Suprapubic skin (tissue), 4 donors: Measurements from ENCODE around the gene HTR2C. TPM values are rescaled to one million over a fixed set of nuclear protein-coding genes. Genes with fewer than 3 reads are reported as not detected.
A peak's percentile ranks its signal among the peaks of the same experiment; 100 is the strongest.

Source experiments
- DNase-seq, 2 donors: peaks; one replicate each; pipeline ENCODE4 v3.0.0-alpha.2; 2019; ENCODE audit warnings: low spot score in 2 of 2
- H3K27ac ChIP-seq: fragments of 200-600 bp; sonication (generic); one replicate; pipeline ENCODE4 v1.5.1; 2019
- H3K27me3 ChIP-seq: fragments of 200-600 bp; sonication (generic); one replicate; pipeline ENCODE4 v1.5.1; 2019
- H3K36me3 ChIP-seq: fragments of 200-600 bp; sonication (generic); one replicate; pipeline ENCODE4 v1.5.1; 2019
- H3K4me1 ChIP-seq: fragments of 200-600 bp; sonication (generic); one replicate; pipeline ENCODE4 v1.5.1; 2019
- H3K4me3 ChIP-seq: fragments of 200-600 bp; sonication (generic); one replicate; pipeline ENCODE4 v1.5.1; 2019; ENCODE audit warnings: mild to moderate bottlenecking
- H3K9me3 ChIP-seq: fragments of 200-600 bp; sonication (generic); one replicate; pipeline ENCODE4 v1.5.1; 2019
- EP300 ChIP-seq: sonication (generic); formaldehyde crosslinking; IDR thresholded peaks from one replicate; pipeline ENCODE4 v1.6.1; 2017; ENCODE audit warnings: antibody characterized with exemption
- POLR2A ChIP-seq, 2 donors: fragments of 450-650 bp; IDR thresholded peaks; one replicate each; pipeline ENCODE4 v1.6.1; 2017; ENCODE audit warnings: antibody characterized with exemption in 2 of 2, mild to moderate bottlenecking in 2 of 2, moderate library complexity in 2 of 2
- POLR2AphosphoS5 ChIP-seq, 3 donors: sonication (generic); formaldehyde crosslinking; IDR thresholded peaks; one replicate each; pipeline ENCODE4 v1.6.1; 2017; ENCODE audit warnings: antibody characterized with exemption in 3 of 3
- WGBS: methylation state at CpG from one replicate; pipeline ENCODE4 v1.1.5; 2018; 5-methylcytosine and 5-hydroxymethylcytosine counted together
- total RNA-seq, 4 donors: library from RNA; depleted of rRNA; stranded (reverse); fragments of >200 nt; gene quantifications; one replicate each; pipeline ENCODE4 v1.1.0, GENCODE V29; 2016
- TF ChIP-seq, protein P1 (sequence below), 2 donors: fragments of 200-600 bp in 1 of 2; fragments of 450-650 bp in 1 of 2; sonication (generic) in 1 of 2; IDR thresholded peaks; one replicate each; pipeline ENCODE4 v1.5.1; 2016 to 2019; ENCODE audit warnings: antibody characterized with exemption in 2 of 2, mild to moderate bottlenecking in 1 of 2, moderate library complexity in 1 of 2

Gene HTR2C
- not detected for total RNA-seq

DNA sequence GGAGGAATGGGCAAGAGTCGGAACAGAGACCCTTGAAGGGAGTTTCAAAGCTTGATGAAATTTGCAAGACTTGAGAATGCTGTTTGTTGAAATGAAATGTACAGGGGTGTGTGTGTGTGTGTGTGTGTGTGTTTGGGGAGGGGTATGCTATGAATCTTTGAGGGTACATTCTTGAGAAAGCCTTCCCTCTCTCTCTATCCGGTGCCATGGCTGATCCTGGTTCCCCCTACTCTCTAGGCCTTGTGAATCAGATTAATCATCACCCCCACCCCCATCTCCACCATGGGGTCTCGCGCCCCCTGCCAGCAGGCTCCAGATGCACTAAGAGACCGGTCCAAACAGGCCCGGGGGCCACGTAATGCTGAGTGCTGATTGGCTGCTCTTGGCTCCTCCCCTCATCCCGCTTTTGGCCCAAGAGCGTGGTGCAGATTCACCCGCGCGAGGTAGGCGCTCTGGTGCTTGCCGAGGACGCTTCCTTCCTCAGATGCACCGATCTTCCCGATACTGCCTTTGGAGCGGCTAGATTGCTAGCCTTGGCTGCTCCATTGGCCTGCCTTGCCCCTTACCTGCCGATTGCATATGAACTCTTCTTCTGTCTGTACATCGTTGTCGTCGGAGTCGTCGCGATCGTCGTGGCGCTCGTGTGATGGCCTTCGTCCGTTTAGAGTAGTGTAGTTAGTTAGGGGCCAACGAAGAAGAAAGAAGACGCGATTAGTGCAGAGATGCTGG is at the start of gene HTR2C:
HTR2C (plus strand) TSS at position 441 of the 729 bp plus-strand sequence. CDS start 142,851 bp downstream, outside the sequence.
- peak within 1 kb of the TSS; percentile 30 for H3K4me3 ChIP-seq

DNA sequence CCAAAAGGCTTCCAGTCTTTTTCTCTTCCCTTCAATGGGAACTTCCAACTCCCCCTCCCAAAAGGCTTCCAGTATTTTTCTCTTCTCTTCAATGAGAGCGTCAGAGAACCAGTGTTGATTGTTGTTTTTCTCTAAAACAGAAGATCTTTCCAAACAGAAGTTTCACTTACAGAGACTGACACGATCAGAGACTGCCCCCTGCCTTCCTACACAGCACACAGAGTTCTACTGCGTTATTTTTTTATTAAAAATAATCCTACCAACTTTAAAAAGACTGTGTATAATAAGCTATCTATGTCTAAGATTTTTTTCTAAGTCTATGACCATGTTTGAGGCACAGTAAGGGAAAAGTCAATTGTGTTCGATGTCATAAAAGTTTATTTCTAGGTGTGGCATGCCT is 3.5 kb upstream of the HTR2C start:
- H3K4me1 ChIP-seq, result peaks cover 15% of the 10 kb centered on the region
- no peaks in the 10 kb centered on the region for H3K36me3 ChIP-seq
- H3K27ac ChIP-seq, result no peak overlapping the region
- no peak for DNase-seq
- H3K4me3 ChIP-seq, result no peak overlapping the region
- TF ChIP-seq, protein P1, sequence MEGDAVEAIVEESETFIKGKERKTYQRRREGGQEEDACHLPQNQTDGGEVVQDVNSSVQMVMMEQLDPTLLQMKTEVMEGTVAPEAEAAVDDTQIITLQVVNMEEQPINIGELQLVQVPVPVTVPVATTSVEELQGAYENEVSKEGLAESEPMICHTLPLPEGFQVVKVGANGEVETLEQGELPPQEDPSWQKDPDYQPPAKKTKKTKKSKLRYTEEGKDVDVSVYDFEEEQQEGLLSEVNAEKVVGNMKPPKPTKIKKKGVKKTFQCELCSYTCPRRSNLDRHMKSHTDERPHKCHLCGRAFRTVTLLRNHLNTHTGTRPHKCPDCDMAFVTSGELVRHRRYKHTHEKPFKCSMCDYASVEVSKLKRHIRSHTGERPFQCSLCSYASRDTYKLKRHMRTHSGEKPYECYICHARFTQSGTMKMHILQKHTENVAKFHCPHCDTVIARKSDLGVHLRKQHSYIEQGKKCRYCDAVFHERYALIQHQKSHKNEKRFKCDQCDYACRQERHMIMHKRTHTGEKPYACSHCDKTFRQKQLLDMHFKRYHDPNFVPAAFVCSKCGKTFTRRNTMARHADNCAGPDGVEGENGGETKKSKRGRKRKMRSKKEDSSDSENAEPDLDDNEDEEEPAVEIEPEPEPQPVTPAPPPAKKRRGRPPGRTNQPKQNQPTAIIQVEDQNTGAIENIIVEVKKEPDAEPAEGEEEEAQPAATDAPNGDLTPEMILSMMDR (IDR thresholded peaks at IDR 0.05), result no peak
- TF ChIP-seq POLR2A (IDR thresholded peaks at IDR 0.05), result no peak
- WGBS, result 27% methylated on average over 4 of the region's 4 CpGs
- H3K27me3 ChIP-seq, result peaks cover 36% of the 10 kb centered on the region
- no peaks in the 10 kb centered on the region for H3K9me3 ChIP-seq

More for the DNA sequence above, at the start of gene HTR2C:
- Histone ChIP-seq H3K36me3 (no peaks in the 10 kb centered on the region), H3K27ac (no peak within 1 kb of the TSS), H3K27me3 (peaks cover 36% of the 10 kb centered on the region), H3K4me1 (peaks cover 15% of the 10 kb centered on the region), H3K9me3 (no peaks in the 10 kb centered on the region)
- TF ChIP-seq EP300, result no peak
- TF ChIP-seq POLR2AphosphoS5 (IDR thresholded peaks at IDR 0.05), result no peak
- TF ChIP-seq POLR2A (IDR thresholded peaks at IDR 0.05), result no peak
- TF ChIP-seq, protein P1 (IDR thresholded peaks at IDR 0.05), result no peak
- DNase-seq, result no peak
- WGBS, result 32% methylated on average over 34 of the region's 34 CpGs

DNA sequence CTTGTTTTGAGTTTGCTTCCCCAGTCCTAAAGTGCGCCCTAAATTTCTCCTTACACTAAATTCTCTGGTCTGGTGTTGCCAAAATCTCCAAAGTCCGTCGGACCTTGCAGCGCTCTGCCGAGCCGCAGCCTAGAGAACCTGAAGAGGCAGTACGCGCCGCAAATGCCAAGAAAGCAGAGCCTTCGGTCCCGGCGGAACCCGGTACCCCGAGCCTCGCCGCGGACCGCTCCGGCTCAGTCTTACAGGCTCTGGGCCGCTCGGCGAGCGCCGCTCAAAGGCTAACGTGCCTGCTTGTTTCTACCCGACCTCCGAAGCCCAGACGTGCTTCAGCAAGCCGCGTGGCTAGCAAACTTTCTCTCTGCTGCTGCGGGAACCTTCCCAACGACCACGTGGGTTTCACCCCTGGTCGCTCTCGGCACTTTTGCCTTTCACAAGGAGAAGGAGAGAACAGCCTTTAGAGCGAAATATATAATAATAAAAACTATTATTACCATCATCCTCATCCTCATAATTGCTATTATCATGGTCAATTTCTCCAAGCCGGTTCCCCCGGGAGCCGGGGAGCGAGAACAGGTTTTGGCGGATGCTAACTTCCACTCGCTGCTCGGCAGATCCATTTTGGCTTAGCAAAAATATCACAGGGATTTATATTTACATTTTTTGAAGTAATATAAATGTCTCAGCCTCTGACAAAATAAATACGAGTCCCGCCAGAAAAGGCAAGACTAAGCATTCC is 2.2 kb upstream of the HTR2C start:
- no peak for DNase-seq
- Histone ChIP-seq H3K9me3 (no peaks in the 10 kb centered on the region), H3K27ac (no peak overlapping the region), H3K4me3 (peak overlapping the region; percentile 31), H3K27me3 (peaks cover 36% of the 10 kb centered on the region), H3K4me1 (peaks cover 15% of the 10 kb centered on the region), H3K36me3 (no peaks in the 10 kb centered on the region)
- TF ChIP-seq EP300 (no peak), POLR2A (IDR thresholded peaks at IDR 0.05) (no peak)
- TF ChIP-seq, protein P1 (IDR thresholded peaks at IDR 0.05), result no peak
- WGBS, result 8% methylated on average over 26 of the region's 45 CpGs

DNA sequence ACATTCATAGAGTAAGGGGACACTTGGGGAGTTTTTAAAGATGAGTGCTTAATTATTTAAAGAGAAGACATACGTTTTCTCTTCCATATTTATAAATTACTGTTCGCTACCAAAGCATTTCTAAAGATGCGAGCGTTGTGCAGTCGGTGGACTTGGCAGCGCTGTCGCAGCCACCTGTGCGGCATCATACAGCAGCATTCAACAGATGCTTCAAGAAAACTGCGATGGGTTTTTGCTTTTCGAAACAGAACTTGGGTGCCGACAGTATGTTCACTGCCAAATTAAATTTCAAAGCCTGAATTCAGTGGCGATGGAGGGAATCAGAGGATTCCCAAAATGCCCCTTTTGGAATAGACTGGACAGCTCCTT is 1.6 kb upstream of the HTR2C start:
- WGBS, result 21% methylated on average over 12 of the region's 12 CpGs

More for the DNA sequence above, 1.6 kb upstream of the HTR2C start:
- TF ChIP-seq EP300, result no peak
- TF ChIP-seq, protein P1 (IDR thresholded peaks at IDR 0.05), result no peak
- TF ChIP-seq POLR2A (IDR thresholded peaks at IDR 0.05), result no peak
- no peak for TF ChIP-seq POLR2AphosphoS5 (IDR thresholded peaks at IDR 0.05)
- H3K4me1 ChIP-seq, result peaks cover 15% of the 10 kb centered on the region
- H3K27ac ChIP-seq, result no peak overlapping the region
- no peak overlapping the region for H3K4me3 ChIP-seq
- H3K9me3 ChIP-seq, result no peaks in the 10 kb centered on the region
- peaks cover 36% of the 10 kb centered on the region for H3K27me3 ChIP-seq
- no peak for DNase-seq
- no peaks in the 10 kb centered on the region for H3K36me3 ChIP-seq
